ENCODE results near the gene F10. TPM values are rescaled to one million over a fixed set of nuclear protein-coding genes. Genes with fewer than 3 reads are reported as not detected.

F10 gene
- total and polyA plus RNA-seq, 4 donors, result 2.5 to 18.8 (median 7.7) TPM

DNA sequence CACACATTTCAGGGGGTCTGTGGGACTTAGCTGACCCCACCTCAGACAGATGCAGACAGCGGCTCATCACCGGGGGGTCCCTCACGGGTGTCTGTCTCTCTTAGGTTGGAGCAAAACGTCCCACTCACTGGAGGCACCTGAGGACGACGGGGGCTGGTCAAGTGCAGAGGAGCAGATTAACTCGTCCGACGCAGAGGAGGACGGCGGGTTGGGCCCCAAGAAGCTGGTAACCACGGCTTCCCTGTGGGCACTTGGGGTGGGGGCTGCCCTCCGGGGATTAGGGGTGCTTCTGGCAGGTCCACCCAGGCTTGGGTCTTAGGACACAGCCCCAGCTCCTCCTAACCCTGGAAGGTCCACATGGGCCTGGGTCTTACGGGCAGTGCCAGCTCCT, 28.2 kb upstream of the F10 start:
- TF ChIP-seq, protein P1, sequence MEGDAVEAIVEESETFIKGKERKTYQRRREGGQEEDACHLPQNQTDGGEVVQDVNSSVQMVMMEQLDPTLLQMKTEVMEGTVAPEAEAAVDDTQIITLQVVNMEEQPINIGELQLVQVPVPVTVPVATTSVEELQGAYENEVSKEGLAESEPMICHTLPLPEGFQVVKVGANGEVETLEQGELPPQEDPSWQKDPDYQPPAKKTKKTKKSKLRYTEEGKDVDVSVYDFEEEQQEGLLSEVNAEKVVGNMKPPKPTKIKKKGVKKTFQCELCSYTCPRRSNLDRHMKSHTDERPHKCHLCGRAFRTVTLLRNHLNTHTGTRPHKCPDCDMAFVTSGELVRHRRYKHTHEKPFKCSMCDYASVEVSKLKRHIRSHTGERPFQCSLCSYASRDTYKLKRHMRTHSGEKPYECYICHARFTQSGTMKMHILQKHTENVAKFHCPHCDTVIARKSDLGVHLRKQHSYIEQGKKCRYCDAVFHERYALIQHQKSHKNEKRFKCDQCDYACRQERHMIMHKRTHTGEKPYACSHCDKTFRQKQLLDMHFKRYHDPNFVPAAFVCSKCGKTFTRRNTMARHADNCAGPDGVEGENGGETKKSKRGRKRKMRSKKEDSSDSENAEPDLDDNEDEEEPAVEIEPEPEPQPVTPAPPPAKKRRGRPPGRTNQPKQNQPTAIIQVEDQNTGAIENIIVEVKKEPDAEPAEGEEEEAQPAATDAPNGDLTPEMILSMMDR (IDR thresholded peaks at IDR 0.05; ENCODE audit: control extremely low read depth, extremely low read depth), result no peak
- Histone ChIP-seq H3K27ac (ENCODE audit: low read depth in 1 of 2, low read length in 1 of 2) (no peak overlapping the region), H3K9ac (ENCODE audit: insufficient read depth in 1 of 2, low read length in 2 of 2) (no peak overlapping the region), H3K36me3 (ENCODE audit: control insufficient read depth in 4 of 4, insufficient read depth in 4 of 4, low read length in 4 of 4) (peaks cover 0 to 9% (median 0%) of the 10 kb centered on the region in 4 donors), H3K9me3 (ENCODE audit: control insufficient read depth in 4 of 4, insufficient read depth in 3 of 4, low read length in 3 of 4) (no peaks in the 10 kb centered on the region), H3K27me3 (ENCODE audit: control insufficient read depth in 3 of 3, insufficient read depth in 3 of 3, low read length in 2 of 3) (peaks cover 0 to 7% (median 2%) of the 10 kb centered on the region in 3 donors), H3K4me3 (no peak overlapping the region), H3K4me1 (ENCODE audit: control insufficient read depth in 5 of 5, insufficient read depth in 5 of 5, low read length in 5 of 5) (peaks cover 0 to 9% (median 0%) of the 10 kb centered on the region in 5 donors)
- 85 to 89% methylated on average over 14 of the region's 14 CpGs for WGBS, 2 donors
- DNase-seq (no peak), ATAC-seq (ENCODE audit: insufficient read depth, low FRiP score) (no peak)

DNA sequence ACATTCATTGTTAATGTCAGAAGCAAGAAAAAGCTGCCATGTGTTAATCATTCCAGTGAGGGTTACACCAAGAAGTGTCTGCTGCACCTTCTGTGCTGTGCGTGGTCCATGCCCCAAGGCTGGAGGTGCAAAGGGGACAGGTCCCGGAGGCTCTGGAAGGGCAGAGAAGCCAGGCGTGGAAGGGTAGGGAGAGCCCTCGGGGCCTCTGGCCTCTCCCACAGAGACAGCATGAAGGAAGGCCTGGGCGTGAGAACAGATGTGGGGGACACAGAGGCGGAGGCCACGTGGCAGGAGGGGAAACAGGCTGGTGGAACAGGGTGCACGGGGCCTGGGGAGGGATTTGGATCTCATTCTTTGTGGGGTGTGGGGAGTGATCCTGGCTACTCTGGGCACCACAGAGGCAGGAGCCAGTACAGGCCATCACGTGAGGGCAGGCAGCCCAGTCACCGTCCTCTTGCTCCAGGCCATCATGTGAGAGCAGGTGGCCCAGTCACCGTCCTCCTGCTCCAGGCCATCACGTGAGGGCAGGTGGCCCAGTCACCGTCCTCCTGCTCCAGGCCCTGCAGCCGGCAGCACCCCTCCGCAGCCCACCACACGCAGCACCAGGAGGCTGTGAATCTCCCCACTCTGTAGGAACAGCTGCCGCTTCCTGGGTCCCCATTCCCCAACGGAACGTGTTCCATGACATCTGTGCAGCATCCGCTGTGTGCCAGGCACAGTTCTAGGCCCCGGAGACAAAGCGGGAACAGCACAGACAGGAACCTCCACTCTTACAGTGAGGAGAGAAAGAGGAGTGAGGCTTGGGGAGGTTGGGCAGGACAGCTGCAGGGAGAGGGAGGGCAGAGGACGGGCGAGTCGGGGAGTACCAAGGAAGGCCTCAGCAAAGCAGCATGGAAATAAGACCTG, 27.2 kb upstream of the F10 start:
- no peak overlapping the region for H3K27ac ChIP-seq (ENCODE audit: low read depth in 1 of 2, low read length in 1 of 2)
- WGBS, 2 donors, result 93 to 94% methylated on average over 25 of the region's 25 CpGs
- no peaks in the 10 kb centered on the region for H3K9me3 ChIP-seq (ENCODE audit: control insufficient read depth in 4 of 4, insufficient read depth in 3 of 4, low read length in 3 of 4)
- peaks cover 0 to 10% (median 2%) of the 10 kb centered on the region in 3 donors for H3K27me3 ChIP-seq (ENCODE audit: control insufficient read depth in 3 of 3, insufficient read depth in 3 of 3, low read length in 2 of 3)
- ATAC-seq (ENCODE audit: insufficient read depth, low FRiP score) (no peak), DNase-seq (no peak)
- no peak overlapping the region for H3K9ac ChIP-seq (ENCODE audit: insufficient read depth in 1 of 2, low read length in 2 of 2)
- TF ChIP-seq, protein P1 (IDR thresholded peaks at IDR 0.05; ENCODE audit: control extremely low read depth, extremely low read depth), result no peak
- H3K36me3 ChIP-seq (ENCODE audit: control insufficient read depth in 4 of 4, insufficient read depth in 4 of 4, low read length in 4 of 4), result peaks cover 0 to 9% (median 0%) of the 10 kb centered on the region in 4 donors
- no peak overlapping the region for H3K4me3 ChIP-seq
- H3K4me1 ChIP-seq (ENCODE audit: control insufficient read depth in 5 of 5, insufficient read depth in 5 of 5, low read length in 5 of 5), result peaks cover 0 to 6% (median 0%) of the 10 kb centered on the region in 5 donors

DNA sequence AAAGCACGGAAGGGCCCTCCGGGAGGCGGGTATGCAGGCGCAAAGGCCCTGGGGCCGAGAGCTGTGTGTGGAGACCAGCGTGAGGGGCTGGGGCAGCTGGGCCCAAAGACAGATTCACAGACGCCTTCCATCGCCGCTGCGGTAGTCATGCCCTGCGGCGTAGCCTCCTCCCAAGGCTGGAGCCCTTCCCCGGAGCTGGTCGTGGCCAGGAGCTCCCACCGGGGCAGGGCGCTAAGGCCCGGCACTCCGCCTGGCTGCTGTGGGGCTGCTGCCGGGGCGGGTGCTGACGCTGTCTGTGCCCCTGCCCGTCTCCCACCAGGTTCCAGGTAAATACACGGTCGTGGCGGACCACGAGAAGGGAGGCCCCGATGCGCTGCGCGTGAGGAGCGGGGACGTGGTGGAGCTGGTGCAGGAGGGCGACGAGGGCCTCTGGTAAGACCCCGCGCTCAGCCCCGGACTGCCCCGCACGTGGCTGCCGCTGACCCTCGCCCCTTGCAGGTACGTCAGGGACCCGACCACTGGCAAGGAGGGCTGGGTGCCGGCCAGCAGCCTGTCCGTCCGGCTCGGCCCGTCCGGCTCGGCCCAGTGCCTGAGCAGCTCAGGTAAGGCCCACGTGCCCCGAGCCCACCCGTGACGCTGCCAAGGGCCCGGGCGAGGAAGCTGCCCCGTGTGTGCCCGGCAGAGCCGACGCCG, 26.4 kb upstream of the F10 start:
- 93 to 97% methylated on average over 57 to 61 of the region's 61 CpGs for WGBS, 2 donors
- TF ChIP-seq, protein P1 (IDR thresholded peaks at IDR 0.05; ENCODE audit: control extremely low read depth, extremely low read depth), result no peak
- H3K27me3 ChIP-seq (ENCODE audit: control insufficient read depth in 3 of 3, insufficient read depth in 3 of 3, low read length in 2 of 3), result peaks cover 0 to 10% (median 2%) of the 10 kb centered on the region in 3 donors
- no peaks in the 10 kb centered on the region for H3K9me3 ChIP-seq (ENCODE audit: control insufficient read depth in 4 of 4, insufficient read depth in 3 of 4, low read length in 3 of 4)
- no peak overlapping the region for H3K9ac ChIP-seq (ENCODE audit: insufficient read depth in 1 of 2, low read length in 2 of 2)
- H3K4me3 ChIP-seq, result no peak overlapping the region
- no peak for DNase-seq
- no peak for ATAC-seq (ENCODE audit: insufficient read depth, low FRiP score)
- peaks cover 0 to 6% (median 0%) of the 10 kb centered on the region in 5 donors for H3K4me1 ChIP-seq (ENCODE audit: control insufficient read depth in 5 of 5, insufficient read depth in 5 of 5, low read length in 5 of 5)
- H3K27ac ChIP-seq (ENCODE audit: low read depth in 1 of 2, low read length in 1 of 2), result no peak overlapping the region
- peaks cover 0 to 5% (median 0%) of the 10 kb centered on the region in 4 donors for H3K36me3 ChIP-seq (ENCODE audit: control insufficient read depth in 4 of 4, insufficient read depth in 4 of 4, low read length in 4 of 4)

All from lung (tissue), 12 donors.